Type B pancreatic cell (in vitro differentiated cells): ENCODE measurements around the gene LONP2. TPM values are rescaled to one million over a fixed set of nuclear protein-coding genes. Genes with fewer than 3 reads are reported as not detected.

Source experiments
- DNase-seq: peaks from one replicate; pipeline ENCODE4 v3.0.0; 2021; ENCODE audit warnings: mixed read lengths; ENCODE audit not compliant: unreplicated experiment; ENCODE audit errors: extremely low spot score
- H3K27ac Mint-ChIP-seq: 2 replicates; pipeline ENCODE4 v1.8.0; 2021; ENCODE audit warnings: mild to moderate bottlenecking, mixed read lengths
- H3K27me3 Mint-ChIP-seq: 2 replicates; pipeline ENCODE4 v1.8.0; 2021; ENCODE audit warnings: mixed read lengths
- H3K36me3 Mint-ChIP-seq: 2 replicates; pipeline ENCODE4 v1.8.0; 2021; ENCODE audit warnings: mixed read lengths
- H3K4me1 Mint-ChIP-seq: one replicate; pipeline ENCODE4 v1.8.0; 2021; ENCODE audit warnings: mixed read lengths; ENCODE audit not compliant: unreplicated experiment
- H3K4me3 Mint-ChIP-seq: 2 replicates; pipeline ENCODE4 v1.8.0; 2021; ENCODE audit warnings: mild to moderate bottlenecking, mixed read lengths
- H3K9me3 Mint-ChIP-seq: 2 replicates; pipeline ENCODE4 v1.8.0; 2021; ENCODE audit warnings: mixed read lengths
- total RNA-seq: library from RNA; stranded (reverse); gene quantifications from 2 replicates; pipeline ENCODE4 v1.2.1, GENCODE V29; 2021; ENCODE audit warnings: low replicate concordance
- TF ChIP-seq, protein P1 (sequence below): fragments of 200-600 bp; sonication (generic); conservative IDR thresholded peaks from 2 replicates; pipeline ENCODE4 v1.5.0; 2021; ENCODE audit warnings: antibody characterized with exemption, mild to moderate bottlenecking

Gene LONP2
- total RNA-seq, 1 donor from 2014 or later = 65.5 TPM

DNA sequence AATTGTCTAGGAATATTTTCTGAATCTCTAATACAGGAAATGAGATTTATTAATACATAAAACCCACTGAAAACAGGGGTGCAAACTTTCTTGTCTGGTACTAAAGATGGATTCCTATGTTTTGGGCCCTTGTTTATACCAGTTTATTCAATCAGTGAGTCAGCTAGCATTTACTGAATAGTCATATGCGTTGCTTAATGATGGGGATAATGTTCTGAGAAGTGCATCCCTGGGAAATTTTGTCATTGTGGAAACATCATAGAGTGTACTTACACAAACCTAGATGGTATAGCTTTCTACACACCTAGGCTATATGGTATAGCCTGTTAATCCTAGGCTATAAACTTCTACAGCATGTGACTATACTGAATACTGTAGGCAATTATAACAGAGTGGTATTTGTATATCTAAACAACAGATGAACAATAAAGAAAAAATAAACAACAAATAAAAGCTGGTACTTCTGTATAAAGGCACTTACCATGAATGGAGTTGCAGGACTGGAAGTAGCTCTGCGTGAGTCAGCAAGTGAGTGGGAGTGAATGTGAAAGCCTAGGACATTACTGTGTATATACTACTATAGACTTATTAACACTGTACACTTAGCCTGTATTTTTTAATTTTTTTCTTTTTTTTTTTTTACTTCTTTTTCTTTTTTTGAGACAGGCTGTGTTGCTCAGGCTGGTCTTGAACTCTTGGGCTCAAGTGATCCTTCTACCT is 77.4 kb downstream of the LONP2 start:
- DNase-seq = no peak
- Mint-ChIP-seq H3K4me3 (no peak overlapping the region), H3K27me3 (no peaks in the 10 kb centered on the region), H3K4me1 (no peaks in the 10 kb centered on the region), H3K9me3 (no peaks in the 10 kb centered on the region), H3K27ac (no peak overlapping the region), H3K36me3 (peaks cover 21% of the 10 kb centered on the region)
- TF ChIP-seq, protein P1, sequence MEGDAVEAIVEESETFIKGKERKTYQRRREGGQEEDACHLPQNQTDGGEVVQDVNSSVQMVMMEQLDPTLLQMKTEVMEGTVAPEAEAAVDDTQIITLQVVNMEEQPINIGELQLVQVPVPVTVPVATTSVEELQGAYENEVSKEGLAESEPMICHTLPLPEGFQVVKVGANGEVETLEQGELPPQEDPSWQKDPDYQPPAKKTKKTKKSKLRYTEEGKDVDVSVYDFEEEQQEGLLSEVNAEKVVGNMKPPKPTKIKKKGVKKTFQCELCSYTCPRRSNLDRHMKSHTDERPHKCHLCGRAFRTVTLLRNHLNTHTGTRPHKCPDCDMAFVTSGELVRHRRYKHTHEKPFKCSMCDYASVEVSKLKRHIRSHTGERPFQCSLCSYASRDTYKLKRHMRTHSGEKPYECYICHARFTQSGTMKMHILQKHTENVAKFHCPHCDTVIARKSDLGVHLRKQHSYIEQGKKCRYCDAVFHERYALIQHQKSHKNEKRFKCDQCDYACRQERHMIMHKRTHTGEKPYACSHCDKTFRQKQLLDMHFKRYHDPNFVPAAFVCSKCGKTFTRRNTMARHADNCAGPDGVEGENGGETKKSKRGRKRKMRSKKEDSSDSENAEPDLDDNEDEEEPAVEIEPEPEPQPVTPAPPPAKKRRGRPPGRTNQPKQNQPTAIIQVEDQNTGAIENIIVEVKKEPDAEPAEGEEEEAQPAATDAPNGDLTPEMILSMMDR = no peak

DNA sequence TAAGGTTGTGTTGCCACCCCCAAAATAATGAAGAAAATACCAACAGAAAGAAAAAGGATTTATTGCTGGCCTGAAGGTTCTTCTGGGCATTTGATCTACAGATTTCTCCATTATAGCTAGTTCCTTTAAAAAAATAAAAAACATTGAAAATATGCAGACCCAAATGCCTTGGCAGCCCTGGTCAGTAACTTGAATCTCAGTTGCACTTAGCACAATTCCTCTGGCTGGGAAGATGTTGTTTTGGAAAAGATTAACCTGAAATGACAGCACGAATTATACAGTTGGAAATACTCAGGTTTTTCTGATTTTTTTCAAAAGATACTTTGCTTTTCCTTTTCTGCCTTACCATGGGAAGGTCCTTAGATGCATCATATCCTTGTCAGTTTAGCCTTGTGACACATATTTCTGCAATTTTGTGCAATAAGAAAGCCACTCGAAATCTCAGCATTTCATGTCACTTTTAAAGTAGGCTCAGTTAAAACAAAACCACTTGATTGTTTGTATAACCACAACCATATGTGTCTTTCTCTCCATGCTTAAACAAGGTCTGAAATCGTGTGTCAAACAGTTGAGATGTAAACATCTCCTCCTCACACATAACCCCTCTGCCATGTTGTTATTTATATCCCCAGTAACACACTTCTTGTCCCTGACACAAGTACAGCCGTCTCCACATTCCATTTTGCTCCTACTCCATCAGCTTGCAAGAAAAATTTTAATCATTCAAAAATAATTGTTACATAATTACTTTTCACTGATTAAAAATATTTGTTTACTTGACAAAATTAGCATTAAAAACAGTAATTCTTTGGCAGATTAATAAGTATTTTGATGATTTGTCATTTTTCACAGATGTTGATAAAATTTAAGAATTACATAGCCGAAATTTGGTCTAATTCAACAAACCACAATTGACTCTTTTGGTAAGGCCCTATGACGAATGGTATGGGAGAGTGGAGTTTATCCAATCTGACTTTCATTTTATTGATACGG is 80.0 kb downstream of the LONP2 start:
- Mint-ChIP-seq H3K4me3 (no peak overlapping the region), H3K27ac (no peak overlapping the region)

DNA sequence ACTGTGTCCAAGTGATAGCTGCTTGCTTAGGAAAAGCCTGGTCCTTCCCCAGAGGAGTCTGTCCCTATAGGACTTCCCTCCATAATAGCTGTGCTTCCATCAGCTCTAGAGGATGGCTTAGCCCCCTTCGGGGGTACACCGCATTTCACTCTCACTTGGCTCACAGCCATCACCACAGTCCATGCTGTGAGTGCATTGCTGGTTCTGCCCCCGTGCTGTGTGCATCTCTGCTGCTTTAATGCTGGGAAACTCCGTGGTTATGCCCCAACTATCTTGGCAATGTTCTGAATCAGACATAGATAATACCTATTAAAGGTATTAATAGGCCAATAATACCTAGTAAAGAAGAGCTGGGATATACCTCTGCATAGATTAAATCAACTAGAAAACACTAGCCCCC is 82.8 kb downstream of the LONP2 start:
- peaks cover 19% of the 10 kb centered on the region for H3K36me3 Mint-ChIP-seq

More for the DNA sequence above, 80.0 kb downstream of the LONP2 start:
- Mint-ChIP-seq H3K4me1 (no peaks in the 10 kb centered on the region), H3K36me3 (peaks cover 14% of the 10 kb centered on the region), H3K9me3 (no peaks in the 10 kb centered on the region), H3K27me3 (no peaks in the 10 kb centered on the region)
- TF ChIP-seq, protein P1 = no peak
- no peak for DNase-seq

GRCh38 chr16:48329138-48329537 is 85.0 kb downstream of the LONP2 start:
- no peak for DNase-seq
- Mint-ChIP-seq H3K27me3 (no peaks in the 10 kb centered on the region), H3K27ac (no peak overlapping the region), H3K9me3 (no peaks in the 10 kb centered on the region), H3K36me3 (peaks cover 27% of the 10 kb centered on the region), H3K4me3 (no peak overlapping the region), H3K4me1 (no peaks in the 10 kb centered on the region)
- TF ChIP-seq, protein P1 = no peak

More for the DNA sequence above, 82.8 kb downstream of the LONP2 start:
- Mint-ChIP-seq H3K27me3 (no peaks in the 10 kb centered on the region), H3K9me3 (no peaks in the 10 kb centered on the region), H3K4me3 (no peak overlapping the region), H3K4me1 (no peaks in the 10 kb centered on the region), H3K27ac (no peak overlapping the region)
- TF ChIP-seq, protein P1 = no peak
- DNase-seq = no peak

DNA sequence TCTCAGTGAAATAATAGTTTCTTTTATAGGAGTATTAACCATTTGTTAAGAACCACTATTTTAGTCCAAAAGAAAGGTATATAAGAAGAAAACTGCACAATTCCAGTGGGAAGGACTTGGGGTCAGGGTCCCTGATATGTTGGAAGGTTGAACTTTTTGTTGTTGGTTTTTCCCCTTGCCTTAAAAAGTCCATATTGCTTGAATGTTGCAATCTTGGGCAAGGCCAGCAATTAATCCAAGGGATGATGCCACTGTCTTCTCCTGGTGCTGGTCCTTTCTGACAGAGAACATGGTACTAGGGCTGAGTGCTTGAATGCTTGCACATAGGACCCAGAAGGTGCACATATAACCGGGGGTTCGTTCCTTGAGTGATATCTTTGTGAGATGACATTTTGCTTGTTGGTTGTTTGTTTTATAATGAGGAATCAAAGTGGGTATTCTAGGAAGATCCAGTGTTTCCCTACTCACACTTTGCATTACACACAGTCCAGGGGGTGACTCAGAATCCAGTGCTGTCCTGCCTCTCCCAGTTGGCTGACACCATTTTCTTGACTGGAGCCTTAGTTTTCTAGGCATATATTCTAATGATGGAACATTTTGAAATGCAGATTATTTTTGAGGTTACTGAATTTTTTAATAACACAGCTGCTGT is 86.2 kb downstream of the LONP2 start:
- Mint-ChIP-seq H3K27ac (no peak overlapping the region), H3K9me3 (no peaks in the 10 kb centered on the region), H3K4me3 (no peak overlapping the region), H3K4me1 (no peaks in the 10 kb centered on the region), H3K36me3 (peaks cover 28% of the 10 kb centered on the region), H3K27me3 (no peaks in the 10 kb centered on the region)
- TF ChIP-seq, protein P1 = no peak
- no peak for DNase-seq
